Parathyroid adenoma (tissue), 2 donors: Measurements from ENCODE around the gene SBNO1.

Experiments used
- H2AFZ ChIP-seq: fragments of 300-600 bp; sonication (generic); one replicate; pipeline ENCODE4 v1.7.0; 2017; ENCODE audit warnings: antibody characterized with exemption, mild to moderate bottlenecking
- H3K27ac ChIP-seq: fragments of 300-600 bp; sonication (generic); one replicate; pipeline ENCODE4 v1.7.0; 2017
- H3K27me3 ChIP-seq: fragments of 300-600 bp; sonication (generic); one replicate; pipeline ENCODE4 v1.7.0; 2017; ENCODE audit warnings: low read length; ENCODE audit not compliant: control insufficient read depth, insufficient read depth
- H3K36me3 ChIP-seq: fragments of 300-600 bp; sonication (generic); one replicate; pipeline ENCODE4 v1.7.0; 2017; ENCODE audit warnings: low read length; ENCODE audit not compliant: control insufficient read depth, insufficient read depth
- H3K4me1 ChIP-seq: fragments of 300-600 bp; sonication (generic); one replicate; pipeline ENCODE4 v1.7.0; 2017; ENCODE audit warnings: control low read depth
- H3K4me2 ChIP-seq: fragments of 300-600 bp; sonication (generic); one replicate; pipeline ENCODE4 v1.7.0; 2017; ENCODE audit warnings: low read length
- H3K4me3 ChIP-seq: fragments of 300-600 bp; sonication (generic); one replicate; pipeline ENCODE4 v1.7.0; 2017; ENCODE audit warnings: low read depth, low read length
- H3K79me2 ChIP-seq: fragments of 300-600 bp; sonication (generic); one replicate; pipeline ENCODE4 v1.7.0; 2017; ENCODE audit warnings: control low read depth
- H3K9ac ChIP-seq: fragments of 300-600 bp; sonication (generic); one replicate; pipeline ENCODE4 v1.7.0; 2017; ENCODE audit warnings: mild to moderate bottlenecking
- H3K9me3 ChIP-seq: fragments of 300-600 bp; sonication (generic); one replicate; pipeline ENCODE4 v1.7.0; 2017; ENCODE audit warnings: low read length; ENCODE audit not compliant: control insufficient read depth
- TF ChIP-seq, protein P1 (sequence below): fragments of 300-600 bp; sonication (generic); IDR thresholded peaks from one replicate; pipeline ENCODE4 v1.7.0; 2017; ENCODE audit warnings: antibody characterized with exemption, mild to moderate bottlenecking
- donor health status: primary hyperparathyroidism.

SBNO1 gene

DNA sequence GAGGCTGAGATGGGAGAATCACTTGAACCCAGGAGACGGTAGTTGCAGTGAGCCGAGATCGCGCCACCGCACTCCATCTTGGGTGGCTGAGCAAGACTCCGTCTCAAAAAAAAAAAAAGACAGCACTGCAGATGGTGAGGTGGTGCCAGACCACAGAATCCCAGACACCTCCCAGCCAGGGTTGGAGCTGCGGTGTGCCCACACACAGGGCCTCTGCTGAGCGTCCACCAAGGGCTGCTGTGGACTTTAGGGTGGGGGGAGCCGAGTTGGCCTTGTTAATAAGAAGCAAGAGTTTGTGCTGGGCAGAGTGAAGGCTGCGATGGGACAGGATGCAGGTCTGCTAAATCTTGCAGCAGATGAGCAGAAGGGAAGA lies 33.5 kb upstream of the SBNO1 start:
- peaks cover 55% of the 10 kb centered on the region for H3K79me2 ChIP-seq
- no peaks in the 10 kb centered on the region for H3K9me3 ChIP-seq
- no peaks in the 10 kb centered on the region for H3K27me3 ChIP-seq
- no peak overlapping the region for H3K4me3 ChIP-seq
- H2AFZ ChIP-seq, result no peak overlapping the region
- no peak overlapping the region for H3K4me2 ChIP-seq
- H3K27ac ChIP-seq, result no peak overlapping the region
- H3K4me1 ChIP-seq, result no peaks in the 10 kb centered on the region
- H3K36me3 ChIP-seq, result no peaks in the 10 kb centered on the region
- TF ChIP-seq, protein P1, sequence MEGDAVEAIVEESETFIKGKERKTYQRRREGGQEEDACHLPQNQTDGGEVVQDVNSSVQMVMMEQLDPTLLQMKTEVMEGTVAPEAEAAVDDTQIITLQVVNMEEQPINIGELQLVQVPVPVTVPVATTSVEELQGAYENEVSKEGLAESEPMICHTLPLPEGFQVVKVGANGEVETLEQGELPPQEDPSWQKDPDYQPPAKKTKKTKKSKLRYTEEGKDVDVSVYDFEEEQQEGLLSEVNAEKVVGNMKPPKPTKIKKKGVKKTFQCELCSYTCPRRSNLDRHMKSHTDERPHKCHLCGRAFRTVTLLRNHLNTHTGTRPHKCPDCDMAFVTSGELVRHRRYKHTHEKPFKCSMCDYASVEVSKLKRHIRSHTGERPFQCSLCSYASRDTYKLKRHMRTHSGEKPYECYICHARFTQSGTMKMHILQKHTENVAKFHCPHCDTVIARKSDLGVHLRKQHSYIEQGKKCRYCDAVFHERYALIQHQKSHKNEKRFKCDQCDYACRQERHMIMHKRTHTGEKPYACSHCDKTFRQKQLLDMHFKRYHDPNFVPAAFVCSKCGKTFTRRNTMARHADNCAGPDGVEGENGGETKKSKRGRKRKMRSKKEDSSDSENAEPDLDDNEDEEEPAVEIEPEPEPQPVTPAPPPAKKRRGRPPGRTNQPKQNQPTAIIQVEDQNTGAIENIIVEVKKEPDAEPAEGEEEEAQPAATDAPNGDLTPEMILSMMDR, result no peak
- H3K9ac ChIP-seq, result no peak overlapping the region

DNA sequence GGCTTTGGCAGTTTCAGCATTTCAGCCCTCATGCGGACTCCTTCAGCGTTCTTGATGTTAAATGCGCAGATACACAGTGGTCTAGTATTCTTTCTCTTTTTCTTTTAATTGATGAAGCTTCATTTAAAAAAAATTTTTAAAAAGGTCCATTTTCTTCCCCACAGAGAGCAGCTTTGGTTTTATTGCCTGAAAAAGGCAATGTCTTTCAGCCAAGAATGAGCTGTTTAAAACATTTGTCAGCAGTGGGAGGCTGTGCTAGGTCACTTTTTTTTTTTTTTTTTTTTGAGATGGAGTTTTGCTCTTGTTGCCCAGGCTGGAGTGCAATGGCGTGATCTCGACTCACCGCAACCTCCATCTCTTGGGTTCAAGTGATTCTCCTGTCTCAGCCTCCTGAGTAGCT lies 32.8 kb upstream of the SBNO1 start:
- no peaks in the 10 kb centered on the region for H3K27me3 ChIP-seq
- no peak overlapping the region for H3K27ac ChIP-seq
- no peak overlapping the region for H3K9ac ChIP-seq
- no peak overlapping the region for H3K4me2 ChIP-seq
- H2AFZ ChIP-seq, result no peak overlapping the region
- TF ChIP-seq, protein P1, result no peak
- H3K36me3 ChIP-seq, result no peaks in the 10 kb centered on the region
- H3K4me1 ChIP-seq, result no peaks in the 10 kb centered on the region
- H3K79me2 ChIP-seq, result peaks cover 60% of the 10 kb centered on the region
- no peaks in the 10 kb centered on the region for H3K9me3 ChIP-seq
- H3K4me3 ChIP-seq, result no peak overlapping the region

DNA sequence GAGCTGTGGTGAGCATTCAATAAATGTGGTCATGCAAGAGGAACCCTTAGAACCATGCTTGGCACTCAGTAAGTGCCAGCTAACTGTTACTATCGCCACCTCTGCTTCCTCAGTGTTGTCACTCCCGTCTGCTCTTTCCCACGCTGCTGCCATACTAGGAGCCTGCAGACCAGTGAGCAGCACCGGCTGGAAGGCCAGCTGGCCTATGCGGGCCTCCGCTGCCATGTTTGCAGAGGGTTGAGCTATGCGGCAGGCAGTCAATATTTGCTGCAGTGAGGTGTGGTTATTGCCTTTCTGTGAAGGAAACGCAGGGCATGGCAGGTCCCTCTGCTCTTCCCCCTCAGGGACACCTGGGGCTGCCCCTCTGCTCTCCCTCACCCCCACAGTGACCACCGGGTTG lies 32.3 kb upstream of the SBNO1 start:
- Histone ChIP-seq H3K9me3 (no peaks in the 10 kb centered on the region), H3K4me3 (no peak overlapping the region), H3K27ac (no peak overlapping the region), H2AFZ (no peak overlapping the region), H3K27me3 (no peaks in the 10 kb centered on the region), H3K79me2 (peaks cover 65% of the 10 kb centered on the region), H3K36me3 (no peaks in the 10 kb centered on the region), H3K4me2 (no peak overlapping the region), H3K4me1 (no peaks in the 10 kb centered on the region), H3K9ac (no peak overlapping the region)
- TF ChIP-seq, protein P1, result no peak

DNA sequence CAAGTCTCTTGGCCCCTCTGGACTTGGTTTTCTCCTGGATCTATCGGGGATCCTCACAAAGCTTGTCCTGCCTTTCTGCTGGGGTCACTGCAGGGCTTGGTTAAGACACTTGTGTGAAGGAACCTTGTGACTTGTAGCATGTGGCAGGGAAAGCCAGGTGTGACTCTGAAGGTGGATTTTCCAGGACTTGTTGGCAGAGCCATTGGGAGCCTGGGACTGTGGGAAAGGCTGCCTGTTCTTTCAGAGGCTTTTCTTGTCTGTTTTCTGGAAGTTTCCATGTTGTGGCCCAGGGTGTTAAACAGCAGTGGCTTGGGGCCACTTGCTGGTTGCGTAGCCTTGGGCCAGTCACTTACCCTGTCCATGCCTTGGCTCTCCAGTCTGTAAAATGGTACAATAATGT lies 31.9 kb upstream of the SBNO1 start:
- Histone ChIP-seq H3K4me1 (no peaks in the 10 kb centered on the region), H3K9ac (no peak overlapping the region), H3K36me3 (no peaks in the 10 kb centered on the region), H3K79me2 (peaks cover 65% of the 10 kb centered on the region), H3K9me3 (no peaks in the 10 kb centered on the region), H2AFZ (no peak overlapping the region), H3K4me3 (no peak overlapping the region), H3K27me3 (no peaks in the 10 kb centered on the region), H3K27ac (no peak overlapping the region), H3K4me2 (no peak overlapping the region)
- TF ChIP-seq, protein P1, result no peak

DNA sequence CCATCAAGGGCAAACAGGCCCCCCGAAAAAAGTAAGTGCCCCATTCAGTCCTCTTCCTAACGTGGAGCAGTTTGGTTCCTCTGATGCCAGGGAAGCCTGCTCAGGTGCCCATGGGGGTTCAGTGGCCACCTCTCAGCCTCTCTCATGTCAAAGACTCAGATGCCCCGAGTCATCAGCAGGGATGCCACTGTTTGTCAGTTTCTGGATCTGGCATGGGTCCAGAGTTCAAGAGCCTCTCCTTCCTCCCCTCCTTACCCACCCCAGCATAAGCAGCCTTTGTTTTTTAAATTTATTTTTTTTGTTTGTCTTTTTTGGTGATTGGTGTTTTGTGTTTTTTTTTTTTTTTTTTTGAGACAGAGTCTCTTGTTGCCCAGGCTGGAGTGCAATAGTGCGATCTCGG lies 30.6 kb upstream of the SBNO1 start:
- no peak overlapping the region for H3K4me2 ChIP-seq
- no peaks in the 10 kb centered on the region for H3K36me3 ChIP-seq
- TF ChIP-seq, protein P1, result no peak
- H3K4me1 ChIP-seq, result peaks cover 2% of the 10 kb centered on the region
- H2AFZ ChIP-seq, result no peak overlapping the region
- H3K27ac ChIP-seq, result no peak overlapping the region
- no peaks in the 10 kb centered on the region for H3K9me3 ChIP-seq
- no peaks in the 10 kb centered on the region for H3K27me3 ChIP-seq
- H3K9ac ChIP-seq, result no peak overlapping the region
- peaks cover 75% of the 10 kb centered on the region for H3K79me2 ChIP-seq
- no peak overlapping the region for H3K4me3 ChIP-seq
